Cerebellar nuclear complex (tissue), 1 donor: ENCODE results near the gene LEMD2.
"Not testable (repeated sequence)": the region's sequence is repeated elsewhere in the genome, so short reads cannot be mapped to it uniquely, and the experiment has no call there.

Source experiments
- DNase-seq, 2 experiments: peaks; one replicate each; lab custom pipeline; 2025; lab: John Stamatoyannopoulos, UW

LEMD2 gene

GRCh38 chr6:33788694-33789549, at the start of gene LEMD2:
LEMD2 (minus strand) TSS chr6:33789130; CDS start chr6:33789116, 14 bp downstream.
- DNase-seq, result peak; percentile 38 to 70

- DNase-seq, result no peak
These were observed 49.2 kb upstream of the LEMD2 start for GRCh38 chr6:33837971-33838665.

- DNase-seq, result no peak
These were observed 48.0 kb upstream of the LEMD2 start for GRCh38 chr6:33836806-33837469.

GRCh38 chr6:33834401-33835392, 45.8 kb upstream of the LEMD2 start:
- no peak for DNase-seq

GRCh38 chr6:33833599-33833998, 44.7 kb upstream of the LEMD2 start:
- DNase-seq, result no peak

- not testable (repeated sequence) for DNase-seq
These were observed 43.9 kb upstream of the LEMD2 start for GRCh38 chr6:33832831-33833230.

GRCh38 chr6:33831725-33832124, 42.8 kb upstream of the LEMD2 start:
- DNase-seq, result not testable (repeated sequence)

GRCh38 chr6:33830635-33831240, 41.8 kb upstream of the LEMD2 start:
- DNase-seq, result no peak

GRCh38 chr6:33828764-33829731, 40.1 kb upstream of the LEMD2 start:
- no peak for DNase-seq

- DNase-seq, result no peak
These were observed 39.5 kb upstream of the LEMD2 start for GRCh38 chr6:33828452-33828763.

- DNase-seq, result no peak
These were observed 38.9 kb upstream of the LEMD2 start for GRCh38 chr6:33827546-33828451.

- no peak for DNase-seq
These were observed 37.6 kb upstream of the LEMD2 start for GRCh38 chr6:33826537-33826936.

GRCh38 chr6:33824461-33825154, 35.7 kb upstream of the LEMD2 start:
- DNase-seq, result no peak

GRCh38 chr6:33823806-33824205, 34.9 kb upstream of the LEMD2 start:
- no peak for DNase-seq

- DNase-seq, result no peak
These were observed 33.9 kb upstream of the LEMD2 start for GRCh38 chr6:33822575-33823395.

GRCh38 chr6:33820784-33821520, 32.0 kb upstream of the LEMD2 start:
- no peak for DNase-seq

- DNase-seq, result no peak
These were observed 31.3 kb upstream of the LEMD2 start for GRCh38 chr6:33820243-33820642.
